Measurements from ENCODE around the gene GUCY1A1. TPM values are rescaled to one million over a fixed set of nuclear protein-coding genes. Genes with fewer than 3 reads are reported as not detected.
A peak's percentile ranks its signal among the peaks of the same experiment; 100 is the strongest.

Gene GUCY1A1
- total RNA-seq, 1 donor from 2014 or later: 49.1 TPM

GRCh38 chr4:155687380-155687982, 20.8 kb downstream of the GUCY1A1 start:
- Mint-ChIP-seq H3K27me3 (ENCODE audit: low read depth) (no peaks in the 10 kb centered on the region), H3K4me1 (peaks cover 35% of the 10 kb centered on the region), H3K4me3 (no peak overlapping the region), H3K9me3 (peaks cover 7% of the 10 kb centered on the region), H3K27ac (no peak overlapping the region), H3K36me3 (peaks cover 8% of the 10 kb centered on the region)
- no peak for TF ChIP-seq CTCF (IDR thresholded peaks at IDR 0.05; ENCODE audit: unreplicated experiment)
- no peak for DNase-seq (ENCODE audit: low spot score in 2 of 2, unreplicated experiment in 2 of 2)

- TF ChIP-seq CTCF (IDR thresholded peaks at IDR 0.05; ENCODE audit: unreplicated experiment): no peak
- no peak for DNase-seq (ENCODE audit: low spot score in 2 of 2, unreplicated experiment in 2 of 2)
- Mint-ChIP-seq H3K27me3 (ENCODE audit: low read depth) (no peaks in the 10 kb centered on the region), H3K4me1 (peaks cover 37% of the 10 kb centered on the region), H3K36me3 (peaks cover 9% of the 10 kb centered on the region), H3K4me3 (no peak overlapping the region), H3K9me3 (peaks cover 7% of the 10 kb centered on the region), H3K27ac (peak overlapping the region; percentile 65)
These were observed 21.6 kb downstream of the GUCY1A1 start for GRCh38 chr4:155688211-155688610.

- peaks cover 36% of the 10 kb centered on the region for H3K4me1 Mint-ChIP-seq
- DNase-seq (ENCODE audit: low spot score in 2 of 2, unreplicated experiment in 2 of 2): no peak
- no peak for TF ChIP-seq CTCF (IDR thresholded peaks at IDR 0.05; ENCODE audit: unreplicated experiment)
- no peak overlapping the region for H3K4me3 Mint-ChIP-seq
- H3K27me3 Mint-ChIP-seq (ENCODE audit: low read depth): no peaks in the 10 kb centered on the region
- peaks cover 9% of the 10 kb centered on the region for H3K36me3 Mint-ChIP-seq
- H3K27ac Mint-ChIP-seq: peak overlapping the region; percentile 65
- peaks cover 7% of the 10 kb centered on the region for H3K9me3 Mint-ChIP-seq
These were observed 22.2 kb downstream of the GUCY1A1 start for GRCh38 chr4:155688860-155689259.

GRCh38 chr4:155690044-155690837, 23.6 kb downstream of the GUCY1A1 start:
- Mint-ChIP-seq H3K27me3 (ENCODE audit: low read depth) (no peaks in the 10 kb centered on the region), H3K4me3 (no peak overlapping the region), H3K4me1 (peaks cover 33% of the 10 kb centered on the region), H3K27ac (peak overlapping the region; percentile 17), H3K9me3 (peaks cover 7% of the 10 kb centered on the region), H3K36me3 (peaks cover 9% of the 10 kb centered on the region)
- DNase-seq (ENCODE audit: low spot score in 2 of 2, unreplicated experiment in 2 of 2): no peak
- TF ChIP-seq CTCF (IDR thresholded peaks at IDR 0.05; ENCODE audit: unreplicated experiment): no peak

GRCh38 chr4:155692361-155692760, 25.7 kb downstream of the GUCY1A1 start:
- Mint-ChIP-seq H3K27me3 (ENCODE audit: low read depth) (no peaks in the 10 kb centered on the region), H3K27ac (no peak overlapping the region), H3K9me3 (no peaks in the 10 kb centered on the region), H3K36me3 (peaks cover 8% of the 10 kb centered on the region), H3K4me3 (no peak overlapping the region), H3K4me1 (peaks cover 44% of the 10 kb centered on the region)
- DNase-seq (ENCODE audit: low spot score in 2 of 2, unreplicated experiment in 2 of 2): no peak
- TF ChIP-seq CTCF (IDR thresholded peaks at IDR 0.05; ENCODE audit: unreplicated experiment): no peak

Data from mesothelial cell of epicardium (in vitro differentiated cells).